Measurements from ENCODE around the gene PLCB4.

GRCh38 chr20:9100691-9101090 lies 31.8 kb downstream of the PLCB4 start:
- TF ChIP-seq CTCF (tag by site-specific recombination; IDR thresholded peaks at IDR 0.05): no peak
- no peak for TF ChIP-seq ZNF629 (tag by site-specific recombination; IDR thresholded peaks at IDR 0.05)
- TF ChIP-seq ZBTB1 (tag by site-specific recombination; IDR thresholded peaks at IDR 0.05): no peak
- TF ChIP-seq ZNF510 (tag by site-specific recombination; IDR thresholded peaks at IDR 0.05; ENCODE audit: insufficient replicate concordance): no peak
- TF ChIP-seq MYNN (tag by site-specific recombination; IDR thresholded peaks at IDR 0.05; ENCODE audit: borderline replicate concordance): no peak
- no peak for TF ChIP-seq PRDM6 (tag by site-specific recombination; IDR thresholded peaks at IDR 0.05)
- no peak for TF ChIP-seq ZNF10 (tag by site-specific recombination; IDR thresholded peaks at IDR 0.05)
- TF ChIP-seq ZNF280C (tag by site-specific recombination; IDR thresholded peaks at IDR 0.05): no peak
- TF ChIP-seq ZNF174 (tag by site-specific recombination; IDR thresholded peaks at IDR 0.05): no peak

Measured in HEK293 (cell line).